ENCODE data around the gene TMTC2.

The TMTC2 gene

GRCh38 chr12:82682851-82683261, 3.9 kb upstream of the TMTC2 start:
- no peak for DNase-seq (ENCODE audit: low read depth)

GRCh38 chr12:82685790-82686167, 927 bp upstream of the TMTC2 start:
- peak; percentile 88 for DNase-seq (ENCODE audit: low read depth)

GRCh38 chr12:82687021-82688011, 610 bp downstream of the TMTC2 start:
- DNase-seq (ENCODE audit: low read depth): peak; percentile 16

- DNase-seq (ENCODE audit: low read depth): no peak
Observed at GRCh38 chr12:82688035-82688501, 1.4 kb downstream of the TMTC2 start.

GRCh38 chr12:82688596-82688995, 1.9 kb downstream of the TMTC2 start:
- DNase-seq (ENCODE audit: low read depth): no peak

- no peak for DNase-seq (ENCODE audit: low read depth)
Observed at GRCh38 chr12:82690006-82690405, 3.3 kb downstream of the TMTC2 start.

- DNase-seq (ENCODE audit: low read depth): no peak
Observed at GRCh38 chr12:82691513-82691912, 4.8 kb downstream of the TMTC2 start.

- DNase-seq (ENCODE audit: low read depth): no peak
Observed at GRCh38 chr12:82694276-82694675, 7.6 kb downstream of the TMTC2 start.

GRCh38 chr12:82694970-82695369, 8.3 kb downstream of the TMTC2 start:
- DNase-seq (ENCODE audit: low read depth): no peak

GRCh38 chr12:82695531-82695930, 8.8 kb downstream of the TMTC2 start:
- no peak for DNase-seq (ENCODE audit: low read depth)

GRCh38 chr12:82696543-82696942, 9.8 kb downstream of the TMTC2 start:
- DNase-seq (ENCODE audit: low read depth): no peak

- no peak for DNase-seq (ENCODE audit: low read depth)
Observed at GRCh38 chr12:82698708-82699564, 12.2 kb downstream of the TMTC2 start.

- no peak for DNase-seq (ENCODE audit: low read depth)
Observed at GRCh38 chr12:82705774-82706173, 19.1 kb downstream of the TMTC2 start.

- DNase-seq (ENCODE audit: low read depth): no peak
Observed at GRCh38 chr12:82708061-82708879, 21.6 kb downstream of the TMTC2 start.

GRCh38 chr12:82709794-82710355, 23.2 kb downstream of the TMTC2 start:
- DNase-seq (ENCODE audit: low read depth): no peak

- no peak for DNase-seq (ENCODE audit: low read depth)
Observed at GRCh38 chr12:82710741-82711140, 24.0 kb downstream of the TMTC2 start.

GRCh38 chr12:82714427-82714826, 27.7 kb downstream of the TMTC2 start:
- no peak for DNase-seq (ENCODE audit: low read depth)

GRCh38 chr12:82721726-82722125, 35.0 kb downstream of the TMTC2 start:
- no peak for DNase-seq (ENCODE audit: low read depth)

- DNase-seq (ENCODE audit: low read depth): no peak
Observed at GRCh38 chr12:82723093-82723492, 36.4 kb downstream of the TMTC2 start.

GRCh38 chr12:82723891-82724290, 37.2 kb downstream of the TMTC2 start:
- no peak for DNase-seq (ENCODE audit: low read depth)

GRCh38 chr12:82725741-82726140, 39.0 kb downstream of the TMTC2 start:
- DNase-seq (ENCODE audit: low read depth): no peak

GRCh38 chr12:82727886-82728285, 41.2 kb downstream of the TMTC2 start:
- no peak for DNase-seq (ENCODE audit: low read depth)

Measured in stimulated activated CD8-positive, alpha-beta memory T cell treated with anti-CD3 and anti-CD28 coated beads, Interleukin-15, amount 100 ng/mL, for 1 hour (primary cell).